GM19099 (cell line): ENCODE measurements around the gene EFCAB6.

ENCODE experiments used
- POLR2A ChIP-seq: IDR thresholded peaks from 3 replicates; pipeline ENCODE4 v1.6.1; 2011; ENCODE audit warnings: low read depth; ENCODE audit not compliant: insufficient read length; ENCODE audit errors: extremely low read depth

EFCAB6 gene

GRCh38 chr22:43553451-43554258 lies 258.4 kb downstream of the EFCAB6 start:
- TF ChIP-seq POLR2A, result no peak

- TF ChIP-seq POLR2A, result no peak
Observed at GRCh38 chr22:43550672-43551071, 261.4 kb downstream of the EFCAB6 start.

- no peak for TF ChIP-seq POLR2A
Observed at GRCh38 chr22:43550024-43550620, 262.0 kb downstream of the EFCAB6 start.

GRCh38 chr22:43546186-43546585 lies 265.9 kb downstream of the EFCAB6 start:
- TF ChIP-seq POLR2A, result no peak

GRCh38 chr22:43544289-43544673 lies 267.8 kb downstream of the EFCAB6 start:
- no peak for TF ChIP-seq POLR2A

GRCh38 chr22:43543522-43544288 lies 268.4 kb downstream of the EFCAB6 start:
- TF ChIP-seq POLR2A, result no peak

GRCh38 chr22:43542681-43543521 lies 269.2 kb downstream of the EFCAB6 start:
- no peak for TF ChIP-seq POLR2A

- TF ChIP-seq POLR2A, result no peak
Observed at GRCh38 chr22:43541462-43542407, 270.4 kb downstream of the EFCAB6 start.

- no peak for TF ChIP-seq POLR2A
Observed at GRCh38 chr22:43541022-43541421, 271.1 kb downstream of the EFCAB6 start.

- no peak for TF ChIP-seq POLR2A
Observed at GRCh38 chr22:43540529-43540923, 271.6 kb downstream of the EFCAB6 start.

GRCh38 chr22:43539572-43540528 lies 272.3 kb downstream of the EFCAB6 start:
- no peak for TF ChIP-seq POLR2A

GRCh38 chr22:43537019-43537585 lies 275.0 kb downstream of the EFCAB6 start:
- no peak for TF ChIP-seq POLR2A
